Panc1 (cell line): ENCODE results near the gene LIMA1.

ENCODE experiments used
- POLR2AphosphoS5 ChIP-seq: IDR thresholded peaks from 2 replicates; pipeline ENCODE4 v1.6.1; 2012; ENCODE audit warnings: mild to moderate bottlenecking, low read depth, low read length, moderate library complexity
- SIN3A ChIP-seq: IDR thresholded peaks from 2 replicates; pipeline ENCODE4 v1.6.1; 2012; ENCODE audit warnings: low read depth, mild to moderate bottlenecking, low read length, moderate library complexity, borderline replicate concordance; ENCODE audit not compliant: insufficient read depth
- TCF7L2 ChIP-seq: IDR thresholded peaks from 2 replicates; pipeline ENCODE4 v1.6.1; 2011; ENCODE audit warnings: mild to moderate bottlenecking, low read depth, low read length, inconsistent platforms
- TF ChIP-seq, protein P1 (sequence below): fragments of 450-650 bp; IDR thresholded peaks from 2 replicates; pipeline ENCODE4 v1.5.1; 2017; ENCODE audit warnings: mild to moderate bottlenecking
- TF ChIP-seq, protein P2 (sequence below), 2 experiments: IDR thresholded peaks; 2 replicates each; pipeline ENCODE4 v1.6.1; 2011 to 2012; ENCODE audit warnings: low read depth in 2 of 2, control low read depth in 1 of 2, low read length in 1 of 2, mild to moderate bottlenecking in 1 of 2, moderate library complexity in 1 of 2; ENCODE audit not compliant: insufficient read depth in 1 of 2

DNA sequence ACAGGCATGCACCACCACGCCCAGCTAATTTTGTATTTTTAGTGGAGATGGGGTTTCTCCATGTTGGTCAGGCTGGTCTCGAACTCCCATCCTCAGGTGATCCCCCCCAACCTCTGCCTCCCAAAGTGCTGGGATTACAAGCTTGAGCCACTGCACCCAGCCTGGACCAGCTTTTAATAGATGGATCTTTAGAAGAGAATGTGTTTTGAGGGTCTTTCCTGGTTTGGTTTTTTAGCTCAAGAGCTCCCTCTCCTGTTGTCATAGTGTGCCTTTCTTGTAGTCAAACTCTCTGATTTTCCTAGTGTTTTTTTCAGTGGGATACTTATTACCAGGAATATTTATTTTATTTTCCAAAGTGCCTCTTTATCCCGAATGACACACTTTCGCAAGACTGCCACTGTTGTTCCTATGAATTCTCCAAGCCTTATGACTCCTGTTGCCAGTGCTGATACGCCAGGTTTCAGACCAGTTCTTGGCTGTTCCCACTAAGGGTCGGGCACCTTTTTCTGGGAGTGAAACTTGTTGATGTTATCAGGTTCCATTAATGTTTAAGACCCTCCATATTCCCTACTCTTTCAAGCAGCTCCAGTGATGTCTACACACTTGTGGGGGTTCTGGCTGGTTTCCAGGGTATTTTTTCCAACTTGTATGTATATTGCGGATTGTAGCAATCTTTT, 31.5 kb upstream of the LIMA1 start:
- TF ChIP-seq, protein P1, sequence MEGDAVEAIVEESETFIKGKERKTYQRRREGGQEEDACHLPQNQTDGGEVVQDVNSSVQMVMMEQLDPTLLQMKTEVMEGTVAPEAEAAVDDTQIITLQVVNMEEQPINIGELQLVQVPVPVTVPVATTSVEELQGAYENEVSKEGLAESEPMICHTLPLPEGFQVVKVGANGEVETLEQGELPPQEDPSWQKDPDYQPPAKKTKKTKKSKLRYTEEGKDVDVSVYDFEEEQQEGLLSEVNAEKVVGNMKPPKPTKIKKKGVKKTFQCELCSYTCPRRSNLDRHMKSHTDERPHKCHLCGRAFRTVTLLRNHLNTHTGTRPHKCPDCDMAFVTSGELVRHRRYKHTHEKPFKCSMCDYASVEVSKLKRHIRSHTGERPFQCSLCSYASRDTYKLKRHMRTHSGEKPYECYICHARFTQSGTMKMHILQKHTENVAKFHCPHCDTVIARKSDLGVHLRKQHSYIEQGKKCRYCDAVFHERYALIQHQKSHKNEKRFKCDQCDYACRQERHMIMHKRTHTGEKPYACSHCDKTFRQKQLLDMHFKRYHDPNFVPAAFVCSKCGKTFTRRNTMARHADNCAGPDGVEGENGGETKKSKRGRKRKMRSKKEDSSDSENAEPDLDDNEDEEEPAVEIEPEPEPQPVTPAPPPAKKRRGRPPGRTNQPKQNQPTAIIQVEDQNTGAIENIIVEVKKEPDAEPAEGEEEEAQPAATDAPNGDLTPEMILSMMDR = peak; percentile 81
- TF ChIP-seq TCF7L2 (no peak), SIN3A (no peak), POLR2AphosphoS5 (no peak)
- TF ChIP-seq, protein P2, sequence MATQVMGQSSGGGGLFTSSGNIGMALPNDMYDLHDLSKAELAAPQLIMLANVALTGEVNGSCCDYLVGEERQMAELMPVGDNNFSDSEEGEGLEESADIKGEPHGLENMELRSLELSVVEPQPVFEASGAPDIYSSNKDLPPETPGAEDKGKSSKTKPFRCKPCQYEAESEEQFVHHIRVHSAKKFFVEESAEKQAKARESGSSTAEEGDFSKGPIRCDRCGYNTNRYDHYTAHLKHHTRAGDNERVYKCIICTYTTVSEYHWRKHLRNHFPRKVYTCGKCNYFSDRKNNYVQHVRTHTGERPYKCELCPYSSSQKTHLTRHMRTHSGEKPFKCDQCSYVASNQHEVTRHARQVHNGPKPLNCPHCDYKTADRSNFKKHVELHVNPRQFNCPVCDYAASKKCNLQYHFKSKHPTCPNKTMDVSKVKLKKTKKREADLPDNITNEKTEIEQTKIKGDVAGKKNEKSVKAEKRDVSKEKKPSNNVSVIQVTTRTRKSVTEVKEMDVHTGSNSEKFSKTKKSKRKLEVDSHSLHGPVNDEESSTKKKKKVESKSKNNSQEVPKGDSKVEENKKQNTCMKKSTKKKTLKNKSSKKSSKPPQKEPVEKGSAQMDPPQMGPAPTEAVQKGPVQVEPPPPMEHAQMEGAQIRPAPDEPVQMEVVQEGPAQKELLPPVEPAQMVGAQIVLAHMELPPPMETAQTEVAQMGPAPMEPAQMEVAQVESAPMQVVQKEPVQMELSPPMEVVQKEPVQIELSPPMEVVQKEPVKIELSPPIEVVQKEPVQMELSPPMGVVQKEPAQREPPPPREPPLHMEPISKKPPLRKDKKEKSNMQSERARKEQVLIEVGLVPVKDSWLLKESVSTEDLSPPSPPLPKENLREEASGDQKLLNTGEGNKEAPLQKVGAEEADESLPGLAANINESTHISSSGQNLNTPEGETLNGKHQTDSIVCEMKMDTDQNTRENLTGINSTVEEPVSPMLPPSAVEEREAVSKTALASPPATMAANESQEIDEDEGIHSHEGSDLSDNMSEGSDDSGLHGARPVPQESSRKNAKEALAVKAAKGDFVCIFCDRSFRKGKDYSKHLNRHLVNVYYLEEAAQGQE (IDR thresholded peaks at IDR 0.05; ENCODE audit: insufficient read depth in 1 of 2, low read depth in 2 of 2, low read length in 1 of 2) = no peak
